SK-N-SH (cell line): ENCODE data around the gene MPZ. TPM values are rescaled to one million over a fixed set of nuclear protein-coding genes. Genes with fewer than 3 reads are reported as not detected.

ENCODE experiments used
- CTCF ChIA-PET: fragments of 300-600, 350-600 bp; formaldehyde crosslinking; extraction: SDS; loops from one replicate; lab custom pipeline; 2021; lab: Yijun Ruan, JAX
- POLR2A ChIA-PET: fragments of 350-600 bp; sonication (Branson Sonifier 250); formaldehyde crosslinking; extraction: SDS; loops from one replicate; lab custom pipeline; 2020; ENCODE audit warnings: antibody characterized with exemption, inconsistent platforms; lab: Yijun Ruan, JAX
- DNase-seq: peaks from one replicate; pipeline ENCODE4 v3.0.0; 2012
- H2AFZ ChIP-seq: fragments of 200-600 bp; sonication (generic); 2 replicates; pipeline ENCODE4 v1.8.1; 2016; ENCODE audit warnings: antibody characterized with exemption, mild to moderate bottlenecking, low read depth
- H3F3A ChIP-seq: fragments of 200-600 bp; sonication (generic); replicated peaks from 2 replicates; pipeline ENCODE3; 2016; ENCODE audit warnings: antibody characterized with exemption, mild to moderate bottlenecking; ENCODE audit not compliant: insufficient read depth
- H3K27ac ChIP-seq, 2 experiments: fragments of 200-500 bp in 1 of 2; fragments of 200-600 bp in 1 of 2; sonication (Bioruptor generic) in 1 of 2; sonication (generic), shearing (Covaris generic) in 1 of 2; 2 replicates each; pipeline versions ENCODE4 v1.5.1 to v1.6.1; 2014 to 2016; ENCODE audit warnings: low read depth in 2 of 2, inconsistent platforms in 1 of 2, low read length in 1 of 2, mild to moderate bottlenecking in 1 of 2, mixed read lengths in 1 of 2
- H3K27me3 ChIP-seq: fragments of 200-600 bp; sonication (generic), shearing (Covaris generic); 2 replicates; pipeline ENCODE4 v1.6.1; 2016; ENCODE audit warnings: mixed run types; ENCODE audit not compliant: insufficient read depth
- H3K36me3 ChIP-seq, 2 experiments: fragments of 200-500 bp in 1 of 2; fragments of 200-600 bp in 1 of 2; sonication (Bioruptor generic) in 1 of 2; sonication (generic) in 1 of 2; replicated peaks in 1 of 2; 2 replicates each; pipeline versions ENCODE3 to v1.5.1; 2014 to 2016; ENCODE audit warnings: low read length in 1 of 2, mild to moderate bottlenecking in 1 of 2; ENCODE audit not compliant: insufficient read depth in 2 of 2, control insufficient read depth in 1 of 2
- H3K4me1 ChIP-seq, 2 experiments: fragments of 200-500 bp in 1 of 2; fragments of 200-600 bp in 1 of 2; sonication (Bioruptor generic) in 1 of 2; sonication (generic), shearing (Covaris generic) in 1 of 2; 2 replicates each; pipeline versions ENCODE4 v1.5.1 to v1.6.1; 2014 to 2016; ENCODE audit warnings: low read depth in 1 of 2, low read length in 1 of 2, mixed run types in 1 of 2; ENCODE audit not compliant: insufficient read depth in 2 of 2, control insufficient read depth in 1 of 2
- H3K4me2 ChIP-seq: fragments of 200-600 bp; sonication (generic), shearing (Covaris generic); 2 replicates; pipeline ENCODE4 v1.6.1; 2017; ENCODE audit warnings: mixed run types
- H3K4me3 ChIP-seq, 2 experiments: fragments of 200-500 bp in 1 of 2; fragments of 200-600 bp in 1 of 2; sonication (Bioruptor generic) in 1 of 2; sonication (generic), shearing (Covaris generic) in 1 of 2; 2 replicates each; pipeline versions ENCODE4 v1.5.1 to v1.8.1; 2014 to 2016; ENCODE audit warnings: low read depth in 2 of 2, inconsistent platforms in 1 of 2, low read length in 1 of 2, mild to moderate bottlenecking in 1 of 2, mixed read lengths in 1 of 2, moderate library complexity in 1 of 2
- H3K79me2 ChIP-seq: fragments of 200-600 bp; sonication (generic); 2 replicates; pipeline ENCODE4 v1.8.1; 2017; ENCODE audit warnings: mild to moderate bottlenecking; ENCODE audit not compliant: insufficient read depth
- H3K9ac ChIP-seq: fragments of 200-600 bp; sonication (generic); 2 replicates; pipeline ENCODE4 v1.6.1; 2017; ENCODE audit warnings: mixed run types
- H3K9me2 ChIP-seq: fragments of 200-600 bp; sonication (generic); 2 replicates; pipeline ENCODE4 v1.6.1; 2017; ENCODE audit warnings: mixed run types
- H3K9me3 ChIP-seq: fragments of 200-600 bp; sonication (generic); 2 replicates; pipeline ENCODE4 v1.6.1; 2017; ENCODE audit warnings: mixed run types, mild to moderate bottlenecking, moderate library complexity
- H4K20me1 ChIP-seq: fragments of 200-600 bp; sonication (generic); 2 replicates; pipeline ENCODE4 v1.6.1; 2017; ENCODE audit warnings: mild to moderate bottlenecking, mixed run types; ENCODE audit not compliant: insufficient read depth
- FOSL2 ChIP-seq: IDR thresholded peaks from 2 replicates; pipeline ENCODE4 v1.4.0; 2012; ENCODE audit warnings: low read depth, mild to moderate bottlenecking, moderate library complexity, borderline replicate concordance
- JUND ChIP-seq: IDR thresholded peaks from 2 replicates; pipeline ENCODE4 v1.4.0; 2012
- MAX ChIP-seq: IDR thresholded peaks from 2 replicates; pipeline ENCODE4 v1.4.0; 2012; ENCODE audit warnings: low read depth
- MEF2A ChIP-seq: IDR thresholded peaks from 2 replicates; pipeline ENCODE4 v1.4.0; 2012; ENCODE audit warnings: low read depth, borderline replicate concordance
- MXI1 ChIP-seq: IDR thresholded peaks from 2 replicates; pipeline ENCODE4 v1.6.1; 2012; ENCODE audit warnings: mild to moderate bottlenecking, low read depth, low read length, improper control_type of control experiment
- RAD21 ChIP-seq: IDR thresholded peaks from 2 replicates; pipeline ENCODE4 v1.6.1; 2012; ENCODE audit warnings: mild to moderate bottlenecking, low read length
- RFX5 ChIP-seq: IDR thresholded peaks from 2 replicates; pipeline ENCODE4 v1.6.1; 2012; ENCODE audit warnings: mild to moderate bottlenecking, improper control_type of control experiment, low read length
- RXRA ChIP-seq: IDR thresholded peaks from 2 replicates; pipeline ENCODE4 v1.4.0; 2012; ENCODE audit warnings: low read depth, mild to moderate bottlenecking, borderline replicate concordance
- SMC3 ChIP-seq: IDR thresholded peaks from 2 replicates; pipeline ENCODE4 v1.6.1; 2012; ENCODE audit warnings: low read depth, low read length, improper control_type of control experiment
- TEAD4 ChIP-seq: IDR thresholded peaks from 2 replicates; pipeline ENCODE4 v1.4.0; 2012; ENCODE audit warnings: mild to moderate bottlenecking, borderline replicate concordance; ENCODE audit not compliant: insufficient read depth
- USF2 ChIP-seq: fragments of 150-350 bp; IDR thresholded peaks from 2 replicates; pipeline ENCODE4 v1.6.1; 2017; ENCODE audit warnings: antibody characterized with exemption, low read length, low read depth, borderline replicate concordance
- WGBS: methylation state at CpG from one replicate; pipeline ENCODE4 v1.1.6; 2017; ENCODE audit warnings: low lambda C conversion rate; 5-methylcytosine and 5-hydroxymethylcytosine counted together
- polyA plus RNA-seq, 3 experiments: library from polyadenylated mRNA; depleted of rRNA; stranded (reverse); fragments of >200 nt; gene quantifications; 2 replicates each; pipeline ENCODE4 v1.2.3, GENCODE V29; 2012

The MPZ gene
- polyA plus RNA-seq, 1 of the 3 experiments (the other 2 are of a cell fraction), result 2.4 TPM

GRCh38 chr1:161266836-161267235, 42.9 kb downstream of the MPZ start:
- Histone ChIP-seq H3F3A (no peaks in the 10 kb centered on the region), H3K9me2 (no peaks in the 10 kb centered on the region), H4K20me1 (no peaks in the 10 kb centered on the region), H3K79me2 (no peaks in the 10 kb centered on the region), H3K4me2 (peak overlapping the region; percentile 23; the same call in 1 of the 2 replicates), H3K27me3 (no peaks in the 10 kb centered on the region), H3K4me1 (peaks cover 0 to 12% of the 10 kb centered on the region in 2 experiments; a peak in 2 of 4 replicates), H3K27ac (0 out of 4 replicates have a peak overlapping the region, but pooled peaks of 1 of the 2 experiments have one; percentile 8), H2AFZ (peak overlapping the region; percentile 20; the same call in 1 of the 2 replicates), H3K4me3 (no peak overlapping the region), H3K36me3 (no peaks in the 10 kb centered on the region), H3K9me3 (no peaks in the 10 kb centered on the region), H3K9ac (no peak overlapping the region)
- POLR2A ChIA-PET, result interaction anchor here (0.5 kb wide), 1 partner anchor 1101 kb away, joined by 3 read pairs; no protein-coding TSS in a partner anchor
- 85% methylated on average over 2 of the region's 2 CpGs for WGBS
- TF ChIP-seq MEF2A (no peak), RAD21 (no peak)
- CTCF ChIA-PET, result interaction anchor here (1.2 to 1.8 kb wide), 2 partner anchors 24 to 39 kb away, joined by 8 read pairs; no protein-coding TSS in a partner anchor
- DNase-seq, result no peak

GRCh38 chr1:161266202-161266601, 43.6 kb downstream of the MPZ start:
- POLR2A ChIA-PET, result interaction anchor here (0.5 kb wide), 1 partner anchor 1101 kb away, joined by 3 read pairs; no protein-coding TSS in a partner anchor
- H3K27ac ChIP-seq, result 0 out of 4 replicates have a peak overlapping the region, but pooled peaks of 1 of the 2 experiments have one; percentile 8
- CTCF ChIA-PET, result interaction anchor here (0.7 to 1.8 kb wide), 3 partner anchors 9 to 39 kb away, joined by 3 to 8 read pairs (median 8); no protein-coding TSS in a partner anchor
- H3K9me3 ChIP-seq, result no peaks in the 10 kb centered on the region
- no peak for TF ChIP-seq SMC3
- TF ChIP-seq MAX, result no peak
- TF ChIP-seq USF2, result no peak
- peak; percentile 51 for TF ChIP-seq JUND
- TF ChIP-seq MXI1, result no peak
- no peak for TF ChIP-seq RXRA
- 0 out of 2 replicates have a peak, but pooled peaks have one; percentile 11 for TF ChIP-seq TEAD4
- TF ChIP-seq FOSL2, result peak; percentile 78; the same call in 1 of the 2 replicates
- TF ChIP-seq RFX5, result no peak
- WGBS, result 79% methylated on average over 3 of the region's 3 CpGs
- H3K4me2 ChIP-seq, result peak overlapping the region; percentile 23; the same call in 1 of the 2 replicates
- DNase-seq, result no peak
- H3K27me3 ChIP-seq, result 0 out of 2 replicates have a peak, but pooled peaks cover 4% of the 10 kb centered on the region
- H2AFZ ChIP-seq, result peak overlapping the region; percentile 20; the same call in 1 of the 2 replicates
- H3F3A ChIP-seq, result no peaks in the 10 kb centered on the region
- H3K9me2 ChIP-seq, result no peaks in the 10 kb centered on the region
- no peaks in the 10 kb centered on the region for H3K79me2 ChIP-seq
- H3K4me1 ChIP-seq, result peaks cover 0 to 12% of the 10 kb centered on the region in 2 experiments; a peak in 2 of 4 replicates
- H4K20me1 ChIP-seq, result no peaks in the 10 kb centered on the region
- H3K9ac ChIP-seq, result no peak overlapping the region
- H3K36me3 ChIP-seq, result no peaks in the 10 kb centered on the region
- H3K4me3 ChIP-seq, result no peak overlapping the region
